OCI-LY7 (cell line): ENCODE results near the gene SEC31B. TPM values are rescaled to one million over a fixed set of nuclear protein-coding genes. Genes with fewer than 3 reads are reported as not detected.

Experiments
- BruUV-seq: library from RNA; stranded (reverse); fragments of 400-500 nt; replicated peaks from 2 replicates; lab custom pipeline; 2021; lab: Mats Ljungman, UMichigan
- CTCF ChIA-PET: fragments of 300-600 bp; sonication (Branson Sonifier 250); formaldehyde crosslinking; loops from one replicate; lab custom pipeline; 2022; ENCODE audit warnings: antibody characterized with exemption; ENCODE audit not compliant: unreplicated experiment; lab: Charles Lee
- POLR2A ChIA-PET: fragments of 300-600 bp; sonication (Branson Sonifier 250); formaldehyde crosslinking; loops from one replicate; lab custom pipeline; 2022; ENCODE audit warnings: antibody characterized with exemption; lab: Charles Lee
- DNase-seq: peaks from one replicate; pipeline ENCODE4 v3.0.0-alpha.2; 2015; ENCODE audit warnings: low spot score
- H2AFZ ChIP-seq: fragments of 200-600 bp; sonication (generic), shearing (Covaris generic); 2 replicates; pipeline ENCODE4 v1.6.1; 2014; ENCODE audit warnings: mild to moderate bottlenecking, antibody characterized with exemption, low read length, moderate library complexity
- H3K27ac ChIP-seq: fragments of 200-600 bp; sonication (generic); 2 replicates; pipeline ENCODE4 v1.5.1; 2014; ENCODE audit warnings: mixed run types, low read depth, mild to moderate bottlenecking, moderate library complexity, low read length, inconsistent platforms; ENCODE audit not compliant: poor library complexity, severe bottlenecking
- H3K36me3 ChIP-seq: fragments of 200-600 bp; sonication (generic); 2 replicates; pipeline ENCODE4 v1.6.1; 2014; ENCODE audit warnings: mild to moderate bottlenecking, antibody characterized with exemption, low read length, moderate library complexity, mixed read lengths; ENCODE audit not compliant: insufficient read depth
- H3K4me1 ChIP-seq: fragments of 200-600 bp; sonication (generic); 2 replicates; pipeline ENCODE4 v1.5.1; 2014; ENCODE audit warnings: mild to moderate bottlenecking, low read length; ENCODE audit not compliant: insufficient read depth, poor library complexity, severe bottlenecking
- H3K4me2 ChIP-seq: fragments of 200-600 bp; sonication (generic); 2 replicates; pipeline ENCODE4 v1.6.1; 2014; ENCODE audit warnings: mild to moderate bottlenecking, low read length
- H3K4me3 ChIP-seq: fragments of 200-600 bp; sonication (generic); 2 replicates; pipeline ENCODE4 v1.5.1; 2014; ENCODE audit warnings: mild to moderate bottlenecking, low read depth, low read length; ENCODE audit not compliant: poor library complexity, severe bottlenecking
- H3K79me2 ChIP-seq: fragments of 200-600 bp; sonication (generic); 2 replicates; pipeline ENCODE4 v1.6.1; 2016; ENCODE audit warnings: low read depth, mild to moderate bottlenecking, low read length, moderate library complexity, mixed read lengths; ENCODE audit not compliant: insufficient read depth
- H3K9me2 ChIP-seq: fragments of 200-600 bp; sonication (generic); 2 replicates; pipeline ENCODE4 v1.6.1; 2016; ENCODE audit warnings: mild to moderate bottlenecking, low read length, mixed read lengths; ENCODE audit not compliant: insufficient read depth
- H3K9me3 ChIP-seq: fragments of 200-600 bp; sonication (generic); 2 replicates; pipeline ENCODE4 v1.6.1; 2014; ENCODE audit warnings: mild to moderate bottlenecking, mixed run types, low read length, mixed read lengths
- H4K20me1 ChIP-seq: fragments of 200-600 bp; sonication (generic); 2 replicates; pipeline ENCODE4 v1.6.1; 2014; ENCODE audit warnings: mild to moderate bottlenecking, antibody characterized with exemption, low read length, moderate library complexity, mixed read lengths; ENCODE audit not compliant: insufficient read depth
- CTCF ChIP-seq: fragments of 200-600 bp; sonication (generic); conservative IDR thresholded peaks from 2 replicates; pipeline ENCODE4 v1.5.1; 2014; ENCODE audit warnings: mild to moderate bottlenecking, antibody characterized with exemption, low read length, moderate library complexity, mixed read lengths
- EZH2phosphoT487 ChIP-seq: fragments of 200-600 bp; sonication (generic); IDR thresholded peaks from 2 replicates; pipeline ENCODE4 v1.6.1; 2018; ENCODE audit warnings: low read depth, borderline replicate concordance, mild to moderate bottlenecking, mixed run types, antibody characterized with exemption, low read length, moderate library complexity, mixed read lengths
- intact Hi-C: fragments of 100-400 bp; cut with micrococcal nuclease; formaldehyde crosslinking; loops from one replicate; pipeline ENCODE4 v1.10.0; 2022; ENCODE audit not compliant: unreplicated experiment
- total RNA-seq, 2 experiments: library from RNA; depleted of rRNA in 1 of 2; stranded (reverse); fragments of >200 nt in 1 of 2; shearing (Covaris generic) in 1 of 2; gene quantifications; 2 replicates each; pipeline ENCODE4 v1.2.3, GENCODE V29; 2014 to 2022

The SEC31B gene
- total RNA-seq, 2 experiments from 2014 or later = 12.5 to 26.0 TPM

- CTCF ChIA-PET = no interaction called here
Observed at GRCh38 chr10:100468322-100468721, 51.3 kb downstream of the SEC31B start.

GRCh38 chr10:100462709-100463108 lies 57.0 kb downstream of the SEC31B start, which contains the start of gene WNT8B:
Gene WNT8B, plus strand, starts transcription at chr10:100463009. Its CDS starts 160 bp downstream, at chr10:100463169.
- Histone ChIP-seq H3K4me3 (no peak within 1 kb of the TSS), H3K4me1 (no peaks in the 10 kb centered on the region), H2AFZ (no peak within 1 kb of the TSS), H4K20me1 (no peaks in the 10 kb centered on the region), H3K36me3 (no peaks in the 10 kb centered on the region), H3K9me3 (no peaks in the 10 kb centered on the region), H3K79me2 (no peaks in the 10 kb centered on the region), H3K27ac (no peak within 1 kb of the TSS), H3K4me2 (no peak within 1 kb of the TSS), H3K9me2 (no peaks in the 10 kb centered on the region)
- no TSS peak for BruUV-seq
- ChIA-PET POLR2A (no interaction called here), CTCF (no interaction called here)
- intact Hi-C loops = no loop called here
- DNase-seq = no peak
- TF ChIP-seq EZH2phosphoT487 (no peak), CTCF (no peak)

More at GRCh38 chr10:100468322-100468721, 51.3 kb downstream of the SEC31B start:
- intact Hi-C loops = no loop called here
- TF ChIP-seq CTCF (no peak), EZH2phosphoT487 (no peak)
- no TSS peak for BruUV-seq
- Histone ChIP-seq H3K4me2 (no peak overlapping the region), H3K4me1 (no peaks in the 10 kb centered on the region), H4K20me1 (no peaks in the 10 kb centered on the region), H3K4me3 (no peak overlapping the region), H3K9me3 (no peaks in the 10 kb centered on the region), H2AFZ (no peak overlapping the region), H3K9me2 (no peaks in the 10 kb centered on the region), H3K79me2 (no peaks in the 10 kb centered on the region), H3K27ac (no peak overlapping the region), H3K36me3 (no peaks in the 10 kb centered on the region)
- POLR2A ChIA-PET = interaction anchor here (0.8 kb wide), 1 partner anchor 668 kb away, joined by 3 read pairs; no protein-coding TSS in a partner anchor
- DNase-seq = no peak

GRCh38 chr10:100448951-100449350 lies 70.7 kb downstream of the SEC31B start:
- no peak overlapping the region for H3K27ac ChIP-seq
- no peak for TF ChIP-seq EZH2phosphoT487
- no peak for TF ChIP-seq CTCF
- no peaks in the 10 kb centered on the region for H3K9me3 ChIP-seq
- H3K4me3 ChIP-seq = no peak overlapping the region
- H3K4me1 ChIP-seq = no peaks in the 10 kb centered on the region
- no peaks in the 10 kb centered on the region for H3K9me2 ChIP-seq
- H2AFZ ChIP-seq = no peak overlapping the region
- DNase-seq = no peak
- H3K36me3 ChIP-seq = no peaks in the 10 kb centered on the region
- BruUV-seq = no TSS peak
- POLR2A ChIA-PET = no interaction called here
- H3K4me2 ChIP-seq = no peak overlapping the region
- H3K79me2 ChIP-seq = no peaks in the 10 kb centered on the region
- no peaks in the 10 kb centered on the region; the same call in 1 of the 2 replicates for H4K20me1 ChIP-seq
- CTCF ChIA-PET = no interaction called here
- intact Hi-C loops = no loop called here
